HFFc6 (cell line): ENCODE data around the gene HMGB3. TPM values are rescaled to one million over a fixed set of nuclear protein-coding genes. Genes with fewer than 3 reads are reported as not detected.
"Not testable (repeated sequence)": the region's sequence is repeated elsewhere in the genome, so short reads cannot be mapped to it uniquely, and the experiment has no call there.

ENCODE experiments used
- DNase-seq: peaks from one replicate; pipeline ENCODE4 v3.0.0-alpha.2; 2018
- H3K27ac Mint-ChIP-seq: 2 replicates; pipeline ENCODE4 v1.8.0; 2020; ENCODE audit warnings: mild to moderate bottlenecking, mixed read lengths
- H3K27me3 Mint-ChIP-seq: 2 replicates; pipeline ENCODE4 v1.8.0; 2021; ENCODE audit warnings: mild to moderate bottlenecking, moderate library complexity, mixed read lengths; ENCODE audit not compliant: insufficient read depth
- H3K36me3 Mint-ChIP-seq: 2 replicates; pipeline ENCODE4 v1.8.0; 2021; ENCODE audit warnings: low read depth, mixed read lengths
- H3K4me1 Mint-ChIP-seq: 2 replicates; pipeline ENCODE4 v1.8.0; 2020; ENCODE audit warnings: low read depth, mixed read lengths
- H3K4me3 Mint-ChIP-seq: 2 replicates; pipeline ENCODE4 v1.8.0; 2020; ENCODE audit warnings: mild to moderate bottlenecking, moderate library complexity, mixed read lengths
- H3K9me3 Mint-ChIP-seq: 2 replicates; pipeline ENCODE4 v1.8.0; 2020; ENCODE audit warnings: mild to moderate bottlenecking, mixed read lengths
- total RNA-seq, 6 experiments: library from RNA; stranded (reverse); fragmentation: NEBNext Ultra II Directional; extraction: Animal tissue kit (Norgen Biotek cat#: 25700); gene quantifications; 2 replicates in 1 of 6; 3 replicates in 5 of 6; pipeline ENCODE4 v1.2.3, GENCODE V29; 2021
- TF ChIP-seq, protein P1 (sequence below): fragments of 200-600 bp; sonication (generic); IDR thresholded peaks from 2 replicates; pipeline ENCODE4 v1.5.0; 2021; ENCODE audit warnings: antibody characterized with exemption, mild to moderate bottlenecking

The HMGB3 gene
- total RNA-seq, 6 experiments from 2014 or later: 23.2 to 66.0 (median 54.3) TPM

DNA sequence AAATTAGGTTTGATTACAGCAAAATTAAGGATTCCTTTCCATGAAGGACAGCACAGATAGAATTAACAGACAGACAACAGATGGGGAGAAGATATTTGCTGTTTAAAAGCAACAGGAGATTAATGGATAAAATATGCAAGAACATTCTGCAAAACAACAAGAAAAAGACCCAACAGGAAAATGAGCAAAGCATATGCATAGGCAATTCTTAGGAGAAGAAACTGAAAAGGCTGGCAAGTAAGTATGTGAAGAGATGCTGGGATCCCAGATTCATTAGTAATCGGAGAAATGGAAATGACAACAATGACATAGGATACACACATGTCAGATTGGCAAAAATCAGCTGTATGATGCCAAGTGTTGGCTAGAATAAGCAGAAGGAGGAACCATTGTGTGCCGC lies 27.5 kb upstream of the HMGB3 start:
- TF ChIP-seq, protein P1, sequence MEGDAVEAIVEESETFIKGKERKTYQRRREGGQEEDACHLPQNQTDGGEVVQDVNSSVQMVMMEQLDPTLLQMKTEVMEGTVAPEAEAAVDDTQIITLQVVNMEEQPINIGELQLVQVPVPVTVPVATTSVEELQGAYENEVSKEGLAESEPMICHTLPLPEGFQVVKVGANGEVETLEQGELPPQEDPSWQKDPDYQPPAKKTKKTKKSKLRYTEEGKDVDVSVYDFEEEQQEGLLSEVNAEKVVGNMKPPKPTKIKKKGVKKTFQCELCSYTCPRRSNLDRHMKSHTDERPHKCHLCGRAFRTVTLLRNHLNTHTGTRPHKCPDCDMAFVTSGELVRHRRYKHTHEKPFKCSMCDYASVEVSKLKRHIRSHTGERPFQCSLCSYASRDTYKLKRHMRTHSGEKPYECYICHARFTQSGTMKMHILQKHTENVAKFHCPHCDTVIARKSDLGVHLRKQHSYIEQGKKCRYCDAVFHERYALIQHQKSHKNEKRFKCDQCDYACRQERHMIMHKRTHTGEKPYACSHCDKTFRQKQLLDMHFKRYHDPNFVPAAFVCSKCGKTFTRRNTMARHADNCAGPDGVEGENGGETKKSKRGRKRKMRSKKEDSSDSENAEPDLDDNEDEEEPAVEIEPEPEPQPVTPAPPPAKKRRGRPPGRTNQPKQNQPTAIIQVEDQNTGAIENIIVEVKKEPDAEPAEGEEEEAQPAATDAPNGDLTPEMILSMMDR: no peak
- no peak for DNase-seq
- Mint-ChIP-seq H3K36me3 (no peaks in the 10 kb centered on the region), H3K4me1 (no peaks in the 10 kb centered on the region), H3K27me3 (peaks cover 6% of the 10 kb centered on the region), H3K27ac (no peak overlapping the region), H3K9me3 (no peaks in the 10 kb centered on the region), H3K4me3 (no peak overlapping the region)

DNA sequence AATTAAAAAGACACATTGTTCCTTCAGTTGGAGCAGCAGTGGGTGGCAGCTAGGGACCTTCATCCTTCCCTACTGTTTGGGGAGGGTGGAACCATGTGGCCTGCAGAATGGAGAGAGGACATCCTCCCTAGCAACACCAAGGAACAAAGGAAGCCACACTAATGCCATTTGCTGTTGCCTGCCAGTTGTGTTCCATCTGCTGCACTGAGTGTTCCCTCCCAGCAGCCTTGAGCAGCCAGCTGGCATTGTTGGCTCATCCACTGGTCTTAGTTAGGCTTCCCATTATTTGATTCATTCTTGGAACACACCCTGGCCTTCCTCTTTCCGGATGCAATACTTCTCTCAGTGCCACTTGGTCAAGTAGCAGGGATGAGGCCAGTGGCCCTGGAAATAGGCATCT lies 25.0 kb upstream of the HMGB3 start:
- TF ChIP-seq, protein P1: no peak
- H3K27ac Mint-ChIP-seq: no peak overlapping the region

DNA sequence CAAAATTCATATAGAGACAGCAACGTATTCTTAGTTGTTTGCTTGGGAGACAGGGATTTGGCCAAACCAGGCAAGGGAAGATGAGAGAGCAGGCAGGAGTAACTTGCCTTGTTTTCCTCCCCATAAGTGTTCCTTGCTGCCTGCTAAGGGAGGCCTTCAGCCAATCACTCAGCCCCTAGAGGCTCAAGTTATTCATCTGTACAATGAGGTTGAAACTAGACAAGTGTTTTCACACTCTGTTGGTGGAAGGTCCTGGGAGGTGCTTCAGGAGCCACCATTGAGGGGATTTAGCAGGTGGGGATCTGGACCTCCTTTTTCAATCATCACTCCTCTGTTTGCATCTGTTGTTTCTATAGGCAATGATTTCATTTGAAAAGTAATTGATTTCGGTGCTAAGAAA lies 23.6 kb upstream of the HMGB3 start:
- Mint-ChIP-seq H3K27me3 (peaks cover 6% of the 10 kb centered on the region), H3K9me3 (no peaks in the 10 kb centered on the region)

More for the DNA sequence above, 25.0 kb upstream of the HMGB3 start:
- Mint-ChIP-seq H3K4me3 (no peak overlapping the region), H3K36me3 (no peaks in the 10 kb centered on the region), H3K27me3 (peaks cover 6% of the 10 kb centered on the region), H3K9me3 (no peaks in the 10 kb centered on the region), H3K4me1 (no peaks in the 10 kb centered on the region)
- DNase-seq: no peak

DNA sequence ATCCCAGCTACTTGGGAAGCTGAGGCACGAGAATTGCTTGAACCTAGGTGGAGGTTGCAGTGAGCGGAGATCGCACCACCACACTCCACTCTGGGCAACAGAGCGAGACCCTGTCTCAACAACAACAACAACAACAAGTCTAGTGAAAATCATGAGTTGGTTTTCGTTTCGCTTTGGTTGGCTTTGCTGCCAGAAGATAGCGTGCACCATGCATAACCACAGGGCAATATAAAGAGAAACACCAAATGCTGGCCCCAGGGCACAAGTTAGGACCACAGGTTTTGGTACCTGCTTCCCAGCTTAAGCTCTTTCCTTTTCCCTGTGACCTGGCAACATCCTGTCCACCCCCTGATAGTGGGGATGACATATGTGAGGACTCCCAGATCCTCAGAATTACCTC lies 21.5 kb upstream of the HMGB3 start:
- H3K36me3 Mint-ChIP-seq: no peaks in the 10 kb centered on the region
- no peaks in the 10 kb centered on the region for H3K4me1 Mint-ChIP-seq
- TF ChIP-seq, protein P1: no peak
- no peak overlapping the region for H3K4me3 Mint-ChIP-seq
- peaks cover 5% of the 10 kb centered on the region for H3K27me3 Mint-ChIP-seq
- DNase-seq: no peak
- no peak overlapping the region for H3K27ac Mint-ChIP-seq
- H3K9me3 Mint-ChIP-seq: no peaks in the 10 kb centered on the region

More for the DNA sequence above, 23.6 kb upstream of the HMGB3 start:
- no peak overlapping the region for H3K4me3 Mint-ChIP-seq
- TF ChIP-seq, protein P1: no peak
- no peaks in the 10 kb centered on the region for H3K36me3 Mint-ChIP-seq
- no peak for DNase-seq
- no peaks in the 10 kb centered on the region for H3K4me1 Mint-ChIP-seq
- no peak overlapping the region for H3K27ac Mint-ChIP-seq

DNA sequence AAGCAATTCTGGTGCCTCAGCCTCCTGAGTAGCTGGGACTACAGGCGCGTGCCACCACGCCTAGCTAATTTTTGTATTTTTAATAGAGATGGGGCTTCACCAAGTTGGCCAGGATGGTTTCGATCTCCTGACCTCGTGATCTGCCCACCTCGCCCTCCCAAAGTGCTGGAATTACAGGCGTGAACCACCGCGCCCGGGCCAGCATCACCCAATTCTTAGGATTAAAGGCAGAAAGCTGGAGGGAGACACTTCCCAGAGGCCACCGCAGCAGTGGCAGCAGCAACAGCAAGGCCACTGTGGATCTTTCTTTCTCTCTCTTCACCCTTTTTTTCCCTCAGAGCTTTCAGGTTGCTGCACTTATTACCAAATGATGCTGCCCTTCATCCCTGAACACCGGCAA lies 18.7 kb upstream of the HMGB3 start:
- H3K9me3 Mint-ChIP-seq, H3K36me3 Mint-ChIP-seq, DNase-seq, H3K4me3 Mint-ChIP-seq, H3K4me1 Mint-ChIP-seq, H3K27ac Mint-ChIP-seq, H3K27me3 Mint-ChIP-seq: not testable (repeated sequence)

DNA sequence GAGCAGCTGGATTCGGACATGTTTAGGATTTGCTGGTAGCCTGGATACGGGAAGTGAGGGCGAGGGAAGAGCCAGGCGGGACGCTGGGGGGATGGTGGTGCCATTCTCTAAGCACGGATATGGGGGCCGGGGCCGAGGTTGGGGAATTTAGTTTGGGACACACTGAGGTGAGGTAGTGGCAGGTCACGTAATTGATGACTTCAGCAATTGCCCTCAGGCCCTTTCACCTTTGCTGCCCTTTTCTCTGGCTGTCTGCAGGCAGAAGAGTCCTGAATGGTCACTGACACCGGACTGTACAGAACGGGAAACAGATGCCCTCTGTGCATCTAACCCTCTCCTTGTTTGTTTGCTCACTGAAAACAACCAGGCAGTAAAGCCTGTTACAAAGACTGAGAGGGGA lies 16.9 kb upstream of the HMGB3 start:
- H3K36me3 Mint-ChIP-seq: no peaks in the 10 kb centered on the region
- H3K4me1 Mint-ChIP-seq: no peaks in the 10 kb centered on the region
- H3K9me3 Mint-ChIP-seq: no peaks in the 10 kb centered on the region
- no peak for DNase-seq
- H3K27me3 Mint-ChIP-seq: peaks cover 4% of the 10 kb centered on the region
- TF ChIP-seq, protein P1: no peak
- H3K4me3 Mint-ChIP-seq: no peak overlapping the region
- no peak overlapping the region for H3K27ac Mint-ChIP-seq
